ENCODE measurements around the gene PSD2.

The PSD2 gene

GRCh38 chr5:139799359-139799758 lies 3.8 kb downstream of the PSD2 start:
- Histone ChIP-seq H3K27ac (ENCODE audit: low read depth, low read length) (no peak overlapping the region), H3K27me3 (ENCODE audit: low read length) (no peaks in the 10 kb centered on the region), H3F3A (ENCODE audit: insufficient read depth) (no peaks in the 10 kb centered on the region), H4K20me1 (ENCODE audit: low read depth, low read length) (no peaks in the 10 kb centered on the region), H3K36me3 (ENCODE audit: low read length) (no peaks in the 10 kb centered on the region), H2AFZ (ENCODE audit: low read depth, low read length, severe bottlenecking) (no peak overlapping the region), H3K4me3 (ENCODE audit: insufficient read depth, low read length, poor library complexity, severe bottlenecking) (no peak overlapping the region), H3K9me2 (replicated peaks; ENCODE audit: insufficient read depth, low read length) (no peaks in the 10 kb centered on the region), H3K4me2 (ENCODE audit: low read depth, low read length, poor library complexity, severe bottlenecking) (no peak overlapping the region), H3K9ac (ENCODE audit: low read length) (no peak overlapping the region), H3K9me3 (ENCODE audit: insufficient read depth, low read length) (no peaks in the 10 kb centered on the region), H3K79me2 (ENCODE audit: insufficient read depth, low read length) (no peaks in the 10 kb centered on the region)
- TF ChIP-seq CTCF (IDR thresholded peaks at IDR 0.05; ENCODE audit: insufficient read depth, low read length, poor library complexity, severe bottlenecking) (no peak), EZH2phosphoT487 (conservative IDR thresholded peaks at IDR 0.05; ENCODE audit: low read length) (no peak)

GRCh38 chr5:139803978-139804377 lies 8.4 kb downstream of the PSD2 start:
- H3K9ac ChIP-seq (ENCODE audit: low read length): no peak overlapping the region
- no peak overlapping the region for H3K27ac ChIP-seq (ENCODE audit: low read depth, low read length)
- H3K36me3 ChIP-seq (ENCODE audit: low read length): no peaks in the 10 kb centered on the region
- H4K20me1 ChIP-seq (ENCODE audit: low read depth, low read length): no peaks in the 10 kb centered on the region
- no peaks in the 10 kb centered on the region for H3F3A ChIP-seq (ENCODE audit: insufficient read depth)
- H3K79me2 ChIP-seq (ENCODE audit: insufficient read depth, low read length): no peaks in the 10 kb centered on the region
- no peak overlapping the region for H3K4me2 ChIP-seq (ENCODE audit: low read depth, low read length, poor library complexity, severe bottlenecking)
- H3K9me2 ChIP-seq (replicated peaks; ENCODE audit: insufficient read depth, low read length): no peaks in the 10 kb centered on the region
- H2AFZ ChIP-seq (ENCODE audit: low read depth, low read length, severe bottlenecking): no peak overlapping the region
- H3K9me3 ChIP-seq (ENCODE audit: insufficient read depth, low read length): no peaks in the 10 kb centered on the region
- no peak overlapping the region for H3K4me3 ChIP-seq (ENCODE audit: insufficient read depth, low read length, poor library complexity, severe bottlenecking)
- TF ChIP-seq CTCF (IDR thresholded peaks at IDR 0.05; ENCODE audit: insufficient read depth, low read length, poor library complexity, severe bottlenecking) (no peak), EZH2phosphoT487 (conservative IDR thresholded peaks at IDR 0.05; ENCODE audit: low read length) (no peak)
- no peaks in the 10 kb centered on the region for H3K27me3 ChIP-seq (ENCODE audit: low read length)

GRCh38 chr5:139804800-139805397 lies 9.3 kb downstream of the PSD2 start:
- no peaks in the 10 kb centered on the region for H3K36me3 ChIP-seq (ENCODE audit: low read length)
- H3K79me2 ChIP-seq (ENCODE audit: insufficient read depth, low read length): no peaks in the 10 kb centered on the region
- H3K4me2 ChIP-seq (ENCODE audit: low read depth, low read length, poor library complexity, severe bottlenecking): no peak overlapping the region
- H3K9me2 ChIP-seq (replicated peaks; ENCODE audit: insufficient read depth, low read length): no peaks in the 10 kb centered on the region
- no peaks in the 10 kb centered on the region for H3F3A ChIP-seq (ENCODE audit: insufficient read depth)
- no peak overlapping the region for H3K27ac ChIP-seq (ENCODE audit: low read depth, low read length)
- H3K27me3 ChIP-seq (ENCODE audit: low read length): no peaks in the 10 kb centered on the region
- H2AFZ ChIP-seq (ENCODE audit: low read depth, low read length, severe bottlenecking): no peak overlapping the region
- H4K20me1 ChIP-seq (ENCODE audit: low read depth, low read length): no peaks in the 10 kb centered on the region
- H3K4me3 ChIP-seq (ENCODE audit: insufficient read depth, low read length, poor library complexity, severe bottlenecking): no peak overlapping the region
- no peak overlapping the region for H3K9ac ChIP-seq (ENCODE audit: low read length)
- H3K9me3 ChIP-seq (ENCODE audit: insufficient read depth, low read length): no peaks in the 10 kb centered on the region
- no peak for TF ChIP-seq EZH2phosphoT487 (conservative IDR thresholded peaks at IDR 0.05; ENCODE audit: low read length)
- no peak for TF ChIP-seq CTCF (IDR thresholded peaks at IDR 0.05; ENCODE audit: insufficient read depth, low read length, poor library complexity, severe bottlenecking)
